ENCODE measurements around the gene PRICKLE1. TPM values are rescaled to one million over a fixed set of nuclear protein-coding genes. Genes with fewer than 3 reads are reported as not detected.
A peak's percentile ranks its signal among the peaks of the same experiment; 100 is the strongest.

Gene PRICKLE1
- total and polyA plus RNA-seq, 3 donors from 2014 or later: 7.9 to 16.5 (median 11.5) TPM

DNA sequence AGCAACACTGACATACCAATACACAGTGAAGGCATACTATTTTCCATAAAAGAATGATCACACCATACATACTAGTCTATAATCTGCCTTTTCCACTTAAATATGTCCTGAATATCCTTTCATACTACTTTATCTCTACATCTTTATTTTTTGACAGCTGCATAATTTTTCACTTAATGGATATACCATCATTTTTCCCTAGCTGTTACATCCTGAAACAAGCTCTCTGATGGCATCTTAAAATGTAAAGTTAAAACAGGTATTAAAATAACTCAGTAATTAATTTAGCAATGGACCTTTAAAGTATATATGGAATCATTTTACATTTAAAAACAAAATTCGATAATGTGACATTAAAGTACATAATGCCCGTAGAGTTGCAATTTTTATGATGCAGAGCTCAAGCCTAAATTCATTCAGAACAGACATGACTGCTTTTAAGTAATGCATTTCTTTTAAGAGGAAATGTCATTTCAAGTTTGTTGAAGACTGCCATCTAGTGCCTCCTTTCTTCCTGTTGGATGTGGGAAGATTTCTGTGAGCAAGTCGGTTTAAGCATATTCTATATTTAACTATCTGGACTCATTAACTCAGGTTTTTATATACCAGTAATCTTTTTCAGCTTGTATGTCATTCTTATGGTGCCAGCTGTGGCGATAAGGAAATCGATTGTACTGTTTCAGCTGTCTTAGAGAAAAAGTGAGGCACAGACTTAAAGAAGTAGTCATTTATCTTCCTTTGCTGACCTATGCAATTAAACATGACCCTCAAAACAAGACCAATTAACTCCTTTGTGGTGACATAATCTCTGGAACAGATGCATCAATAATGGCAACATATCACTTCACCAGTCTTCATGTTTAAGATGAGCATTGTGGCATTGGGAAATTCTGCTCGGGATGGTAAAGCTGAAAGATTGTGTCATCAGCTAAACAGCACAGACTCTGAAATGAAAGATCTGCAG is 20.3 kb downstream of the PRICKLE1 start:
- WGBS, 2 donors: 38 to 45% methylated on average over 6 of the region's 6 CpGs
- Histone ChIP-seq H3K9me3 (no peaks in the 10 kb centered on the region), H3K4me1 (no peaks in the 10 kb centered on the region), H3K36me3 (ENCODE audit: low read depth, missing control alignments) (no peaks in the 10 kb centered on the region), H3K27ac (no peak overlapping the region), H3K4me3 (no peak overlapping the region), H3K27me3 (no peaks in the 10 kb centered on the region)
- intact Hi-C loops (cut with DNase I; ENCODE audit: low total_unique reads): loop anchor here (10.0 kb wide), 1 partner anchor 84 kb away; no protein-coding TSS in a partner anchor
- no peak for TF ChIP-seq POLR2A (IDR thresholded peaks at IDR 0.05)
- TF ChIP-seq, protein P1, sequence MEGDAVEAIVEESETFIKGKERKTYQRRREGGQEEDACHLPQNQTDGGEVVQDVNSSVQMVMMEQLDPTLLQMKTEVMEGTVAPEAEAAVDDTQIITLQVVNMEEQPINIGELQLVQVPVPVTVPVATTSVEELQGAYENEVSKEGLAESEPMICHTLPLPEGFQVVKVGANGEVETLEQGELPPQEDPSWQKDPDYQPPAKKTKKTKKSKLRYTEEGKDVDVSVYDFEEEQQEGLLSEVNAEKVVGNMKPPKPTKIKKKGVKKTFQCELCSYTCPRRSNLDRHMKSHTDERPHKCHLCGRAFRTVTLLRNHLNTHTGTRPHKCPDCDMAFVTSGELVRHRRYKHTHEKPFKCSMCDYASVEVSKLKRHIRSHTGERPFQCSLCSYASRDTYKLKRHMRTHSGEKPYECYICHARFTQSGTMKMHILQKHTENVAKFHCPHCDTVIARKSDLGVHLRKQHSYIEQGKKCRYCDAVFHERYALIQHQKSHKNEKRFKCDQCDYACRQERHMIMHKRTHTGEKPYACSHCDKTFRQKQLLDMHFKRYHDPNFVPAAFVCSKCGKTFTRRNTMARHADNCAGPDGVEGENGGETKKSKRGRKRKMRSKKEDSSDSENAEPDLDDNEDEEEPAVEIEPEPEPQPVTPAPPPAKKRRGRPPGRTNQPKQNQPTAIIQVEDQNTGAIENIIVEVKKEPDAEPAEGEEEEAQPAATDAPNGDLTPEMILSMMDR (IDR thresholded peaks at IDR 0.05): peak in 2 of 3 experiments; percentile 27 to 49
- DNase-seq: no peak

DNA sequence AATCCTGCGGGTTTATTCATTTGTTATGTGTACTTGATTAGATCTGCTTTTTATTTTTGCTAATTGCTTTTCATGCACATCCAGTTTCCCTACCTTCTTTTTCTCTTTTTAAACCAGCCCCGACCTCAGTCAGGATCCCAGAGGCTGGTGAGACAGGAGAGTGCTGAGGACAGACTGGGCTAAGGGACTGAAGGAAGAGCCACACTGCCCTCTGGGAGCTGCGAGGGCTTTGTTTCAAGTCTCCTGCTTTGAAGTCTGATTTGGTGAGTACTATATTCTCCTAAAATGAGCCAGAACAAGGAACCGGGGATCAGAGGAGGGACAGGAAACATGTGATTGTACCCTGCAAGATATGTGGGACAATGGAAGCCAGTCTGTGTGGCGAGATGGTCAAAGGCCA is 23.9 kb downstream of the PRICKLE1 start:
- no peak overlapping the region for H3K27ac ChIP-seq
- WGBS, 2 donors: 63 to 65% methylated on average over 5 of the region's 5 CpGs
- intact Hi-C loops (cut with DNase I; ENCODE audit: low total_unique reads): loop anchor here (10.0 kb wide), 1 partner anchor 81 kb away; no protein-coding TSS in a partner anchor

DNA sequence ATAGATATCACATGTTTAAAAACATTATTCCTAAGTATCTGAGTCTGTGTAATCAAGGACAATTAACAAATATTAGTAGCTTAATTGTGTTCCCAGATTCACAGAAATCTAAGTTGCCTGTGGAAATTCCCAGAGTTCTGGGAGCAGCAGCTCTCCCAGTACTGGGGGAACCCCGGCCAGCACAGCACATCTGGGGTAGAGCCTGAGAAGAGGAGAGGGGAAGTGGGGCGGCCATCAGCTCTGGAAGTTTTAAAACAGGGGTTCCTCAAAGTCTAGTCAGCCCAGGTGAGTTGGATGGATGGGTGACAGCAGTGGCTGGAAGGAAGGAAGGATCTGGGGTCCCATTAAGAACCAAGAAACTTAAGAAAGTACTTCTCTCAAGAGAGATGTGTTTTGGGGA is 24.6 kb downstream of the PRICKLE1 start:
- intact Hi-C loops (cut with DNase I; ENCODE audit: low total_unique reads): loop anchor here (10.0 kb wide), 1 partner anchor 80 kb away; no protein-coding TSS in a partner anchor
- no peaks in the 10 kb centered on the region for H3K9me3 ChIP-seq
- no peak for DNase-seq
- no peak overlapping the region for H3K4me3 ChIP-seq
- TF ChIP-seq POLR2A (IDR thresholded peaks at IDR 0.05): no peak
- TF ChIP-seq, protein P1 (IDR thresholded peaks at IDR 0.05): no peak
- 56 to 64% methylated on average over 2 of the region's 2 CpGs for WGBS, 2 donors
- H3K36me3 ChIP-seq (ENCODE audit: low read depth, missing control alignments): no peaks in the 10 kb centered on the region
- H3K27me3 ChIP-seq: no peaks in the 10 kb centered on the region
- no peak overlapping the region for H3K27ac ChIP-seq
- H3K4me1 ChIP-seq: no peaks in the 10 kb centered on the region

More for the DNA sequence above, 23.9 kb downstream of the PRICKLE1 start:
- no peak for DNase-seq
- Histone ChIP-seq H3K36me3 (ENCODE audit: low read depth, missing control alignments) (no peaks in the 10 kb centered on the region), H3K4me1 (no peaks in the 10 kb centered on the region), H3K9me3 (no peaks in the 10 kb centered on the region), H3K4me3 (no peak overlapping the region), H3K27me3 (no peaks in the 10 kb centered on the region)
- no peak for TF ChIP-seq POLR2A (IDR thresholded peaks at IDR 0.05)

DNA sequence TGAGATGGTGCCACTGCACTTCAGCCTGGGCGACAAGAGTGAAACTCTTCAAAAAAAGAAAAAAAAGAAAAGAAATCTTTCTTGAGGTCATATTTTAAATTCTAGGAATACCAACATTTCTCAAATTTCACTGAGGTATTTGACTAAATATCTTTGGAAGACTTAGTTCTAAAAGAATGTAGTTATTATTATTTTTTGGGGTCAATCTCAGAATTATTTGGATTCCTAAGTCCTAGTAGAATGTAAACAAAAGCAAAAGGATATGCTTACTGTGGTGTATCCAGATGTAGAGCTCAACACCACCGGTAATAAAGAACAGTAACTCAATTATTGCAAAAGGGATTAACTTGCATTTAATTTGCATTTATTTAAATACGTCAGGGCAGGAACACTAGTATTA is 25.0 kb downstream of the PRICKLE1 start:
- H3K4me3 ChIP-seq: no peak overlapping the region
- no peaks in the 10 kb centered on the region for H3K4me1 ChIP-seq
- no peak for TF ChIP-seq POLR2A (IDR thresholded peaks at IDR 0.05)
- TF ChIP-seq, protein P1 (IDR thresholded peaks at IDR 0.05): no peak
- DNase-seq: no peak
- no peaks in the 10 kb centered on the region for H3K36me3 ChIP-seq (ENCODE audit: low read depth, missing control alignments)
- H3K27ac ChIP-seq: no peak overlapping the region
- intact Hi-C loops (cut with DNase I; ENCODE audit: low total_unique reads): loop anchor here (10.0 kb wide), 1 partner anchor 80 kb away; no protein-coding TSS in a partner anchor
- no peaks in the 10 kb centered on the region for H3K9me3 ChIP-seq
- H3K27me3 ChIP-seq: no peaks in the 10 kb centered on the region
- WGBS, 2 donors: 60 to 61% methylated on average over 3 of the region's 3 CpGs

DNA sequence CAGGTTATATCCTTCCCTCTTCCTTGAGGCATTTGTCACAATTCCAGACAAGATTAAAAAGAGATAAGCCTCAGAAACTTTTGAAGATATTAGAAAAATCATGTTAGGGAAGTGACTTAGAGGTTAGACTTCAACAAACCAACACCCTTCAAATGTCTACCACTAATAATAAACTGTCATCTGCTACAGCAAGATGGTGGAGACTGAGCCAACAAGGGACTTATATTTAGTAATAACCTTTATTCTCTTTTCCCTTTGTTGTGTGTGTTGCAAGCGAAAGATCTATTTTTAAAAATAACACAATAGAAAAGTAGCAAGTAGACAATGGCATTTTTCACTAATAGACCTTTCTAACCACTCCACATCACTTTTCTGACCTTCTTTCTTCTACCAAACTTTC is 28.6 kb downstream of the PRICKLE1 start:
- Histone ChIP-seq H3K9me3 (no peaks in the 10 kb centered on the region), H3K27me3 (no peaks in the 10 kb centered on the region), H3K4me1 (no peaks in the 10 kb centered on the region), H3K27ac (no peak overlapping the region), H3K4me3 (no peak overlapping the region), H3K36me3 (ENCODE audit: low read depth, missing control alignments) (no peaks in the 10 kb centered on the region)
- no peak for DNase-seq
- 87 to 90% methylated on average over 1 of the region's 1 CpG for WGBS, 2 donors
- TF ChIP-seq, protein P1 (IDR thresholded peaks at IDR 0.05): no peak
- TF ChIP-seq POLR2A (IDR thresholded peaks at IDR 0.05): no peak
- intact Hi-C loops (cut with DNase I; ENCODE audit: low total_unique reads): loop anchor here (10.0 kb wide), 1 partner anchor 76 kb away; no protein-coding TSS in a partner anchor

Measured in testis (tissue), 3 donors.